GM19023 (cell line): ENCODE measurements around the gene TMEM31.

Experiments used
- ATAC-seq: cut with Tn5 transposase; IDR thresholded peaks from one replicate; pipeline ENCODE4 v1.9.1; 2021; ENCODE audit warnings: mild to moderate bottlenecking, moderate library complexity; ENCODE audit not compliant: unreplicated experiment

Gene TMEM31

GRCh38 chrX:103710609-103711008, at the start of gene TMEM31:
Gene TMEM31 (plus strand): TSS chrX:103710909. CDS start chrX:103712259, 1,350 bp downstream.
- ATAC-seq = no peak

- ATAC-seq = no peak
Measured at GRCh38 chrX:103663981-103664762, 46.5 kb upstream of the TMEM31 start.

- no peak for ATAC-seq
Measured at GRCh38 chrX:103666202-103667107, 44.3 kb upstream of the TMEM31 start.

GRCh38 chrX:103669745-103670144, 41.0 kb upstream of the TMEM31 start:
- no peak for ATAC-seq

GRCh38 chrX:103674531-103675454, 35.9 kb upstream of the TMEM31 start:
- no peak for ATAC-seq

- no peak for ATAC-seq
Measured at GRCh38 chrX:103678199-103678993, 32.3 kb upstream of the TMEM31 start.

GRCh38 chrX:103681443-103681842, 29.3 kb upstream of the TMEM31 start:
- no peak for ATAC-seq

- no peak for ATAC-seq
Measured at GRCh38 chrX:103685396-103685795, 25.3 kb upstream of the TMEM31 start.

GRCh38 chrX:103686199-103687072, 24.3 kb upstream of the TMEM31 start, which contains the start of gene MORF4L2:
Gene MORF4L2 (minus strand): TSS chrX:103686699. CDS start chrX:103677027, 9,672 bp downstream.
- peak; percentile 91 for ATAC-seq

- ATAC-seq = peak; percentile 54
Measured at GRCh38 chrX:103687073-103687695, 23.5 kb upstream of the TMEM31 start.

- no peak for ATAC-seq
Measured at GRCh38 chrX:103687696-103688201, 23.0 kb upstream of the TMEM31 start.

GRCh38 chrX:103688946-103689345, 21.8 kb upstream of the TMEM31 start:
- no peak for ATAC-seq

GRCh38 chrX:103691059-103691458, 19.6 kb upstream of the TMEM31 start:
- no peak for ATAC-seq

- no peak for ATAC-seq
Measured at GRCh38 chrX:103697687-103698086, 13.0 kb upstream of the TMEM31 start.

GRCh38 chrX:103699243-103699642, 11.5 kb upstream of the TMEM31 start:
- no peak for ATAC-seq

- ATAC-seq = no peak
Measured at GRCh38 chrX:103704863-103705262, 5.8 kb upstream of the TMEM31 start.

- no peak for ATAC-seq
Measured at GRCh38 chrX:103716962-103717361, 6.3 kb downstream of the TMEM31 start.

GRCh38 chrX:103718120-103718519, 7.4 kb downstream of the TMEM31 start:
- no peak for ATAC-seq
